HCT116 (cell line): ENCODE measurements around the gene VTI1B. TPM values are rescaled to one million over a fixed set of nuclear protein-coding genes. Genes with fewer than 3 reads are reported as not detected.

ENCODE experiments used
- ATAC-seq: fragments of 200-7000 bp; cut with Tn5 transposase; 2 replicates; pipeline ENCODE4 v1.9.1; 2020; ENCODE audit warnings: mild to moderate bottlenecking, moderate library complexity
- BruUV-seq: library from RNA; stranded (reverse); fragments of 400-500 nt; replicated peaks from 2 replicates; lab custom pipeline; 2021; lab: Mats Ljungman, UMichigan
- CTCF ChIA-PET: fragments of 300-600 bp; sonication (Branson Sonifier 250); formaldehyde crosslinking; loops from one replicate; lab custom pipeline; 2021; ENCODE audit warnings: antibody characterized with exemption; lab: Charles Lee
- POLR2A ChIA-PET: fragments of 300-600, 350-600 bp; sonication (Branson Sonifier 250); formaldehyde crosslinking; loops from one replicate; lab custom pipeline; 2021; ENCODE audit warnings: antibody characterized with exemption; lab: Charles Lee
- RAD21 ChIA-PET, 2 experiments: fragments of 300-600 bp; sonication (Branson Sonifier 250); formaldehyde crosslinking; loops; one replicate each; lab custom pipeline; 2023; ENCODE audit warnings: low total read pairs in 2 of 2; ENCODE audit not compliant: uncharacterized antibody in 2 of 2, unreplicated experiment in 2 of 2, low non-redundant PET in 1 of 2; lab: Charles Lee
- DNase-seq: peaks from one replicate; pipeline ENCODE4 v3.0.0-alpha.2; 2010; ENCODE audit warnings: low read depth, low spot score
- H2AFZ ChIP-seq: fragments of 200-600 bp; shearing (Covaris generic), sonication (generic); 2 replicates; pipeline ENCODE4 v1.6.1; 2017; ENCODE audit warnings: low read depth, mixed run types, mixed read lengths, antibody characterized with exemption, low read length; ENCODE audit not compliant: poor library complexity, severe bottlenecking
- H3K27ac ChIP-seq: 2 replicates; pipeline ENCODE4 v1.5.1; 2012; ENCODE audit warnings: low read depth, low read length
- H3K27me3 ChIP-seq: fragments of 200-600 bp; sonication (generic); 2 replicates; pipeline ENCODE4 v1.6.1; 2016; ENCODE audit warnings: mixed run types, low read length, mixed read lengths; ENCODE audit not compliant: insufficient read depth
- H3K36me3 ChIP-seq, 2 experiments: fragments of 200-500 bp in 1 of 2; fragments of 200-600 bp in 1 of 2; sonication (Bioruptor generic) in 1 of 2; sonication (generic) in 1 of 2; 2 replicates each; pipeline versions ENCODE4 v1.5.1 to v1.6.1; 2014 to 2016; ENCODE audit warnings: low read length in 2 of 2, inconsistent platforms in 1 of 2, mixed read lengths in 1 of 2, mixed run types in 1 of 2; ENCODE audit not compliant: insufficient read depth in 2 of 2, control insufficient read depth in 1 of 2
- H3K4me1 ChIP-seq, 2 experiments: fragments of 200-600 bp in 1 of 2; sonication (generic) in 1 of 2; 2 replicates each; pipeline versions ENCODE4 v1.5.1 to v1.6.1; 2012 to 2017; ENCODE audit warnings: low read length in 2 of 2, inconsistent platforms in 1 of 2, mild to moderate bottlenecking in 1 of 2, mixed read lengths in 1 of 2, mixed run types in 1 of 2, moderate library complexity in 1 of 2; ENCODE audit not compliant: insufficient read depth in 2 of 2, control insufficient read depth in 1 of 2
- H3K4me2 ChIP-seq: fragments of 200-600 bp; sonication (generic); 2 replicates; pipeline ENCODE4 v1.6.1; 2017; ENCODE audit warnings: mixed run types, low read length, mixed read lengths
- H3K4me3 ChIP-seq, 2 experiments: fragments of 200-600 bp in 1 of 2; sonication (generic) in 1 of 2; replicated peaks in 1 of 2; 2 replicates each; pipeline ENCODE4 v1.5.1; 2011 to 2016; ENCODE audit warnings: low read length in 2 of 2, control low read depth in 1 of 2, low read depth in 1 of 2, mild to moderate bottlenecking in 1 of 2, mixed read lengths in 1 of 2, mixed run types in 1 of 2
- H3K79me2 ChIP-seq: fragments of 200-600 bp; sonication (generic); 2 replicates; pipeline ENCODE4 v1.6.1; 2017; ENCODE audit warnings: mild to moderate bottlenecking, mixed run types, low read length, moderate library complexity, mixed read lengths; ENCODE audit not compliant: insufficient read depth
- H3K9ac ChIP-seq: fragments of 200-600 bp; sonication (generic); 2 replicates; pipeline ENCODE4 v1.6.1; 2016; ENCODE audit warnings: low read length, mixed read lengths
- H3K9me2 ChIP-seq: fragments of 200-600 bp; sonication (generic), shearing (Covaris generic); 2 replicates; pipeline ENCODE4 v1.6.1; 2017; ENCODE audit warnings: mixed run types, mild to moderate bottlenecking, moderate library complexity; ENCODE audit not compliant: insufficient read depth
- H3K9me3 ChIP-seq, 2 experiments: fragments of 200-500 bp in 1 of 2; fragments of 200-600 bp in 1 of 2; sonication (Bioruptor generic) in 1 of 2; sonication (generic) in 1 of 2; 2 replicates each; pipeline ENCODE4 v1.6.1; 2014 to 2017; ENCODE audit warnings: low read length in 2 of 2, mixed read lengths in 2 of 2, inconsistent platforms in 1 of 2, low read depth in 1 of 2, mild to moderate bottlenecking in 1 of 2, mixed run types in 1 of 2, moderate library complexity in 1 of 2; ENCODE audit not compliant: control insufficient read depth in 1 of 2, insufficient read depth in 1 of 2
- H4K20me1 ChIP-seq: fragments of 200-600 bp; sonication (generic), shearing (Covaris generic); 2 replicates; pipeline ENCODE4 v1.6.1; 2017; ENCODE audit warnings: mixed run types, mild to moderate bottlenecking, moderate library complexity; ENCODE audit not compliant: insufficient read depth
- ATF3 ChIP-seq: IDR thresholded peaks from 2 replicates; pipeline ENCODE4 v1.6.1; 2012
- CTCF ChIP-seq, 3 experiments: fragments of 200-600 bp in 1 of 3; sonication (generic) in 1 of 3; IDR thresholded peaks in 2 of 3; conservative IDR thresholded peaks in 1 of 3; 2 replicates each; pipeline ENCODE4 v1.5.1; 2012 to 2017; ENCODE audit warnings: low read depth in 2 of 3, low read length in 2 of 3, antibody characterized with exemption in 1 of 3, borderline replicate concordance in 1 of 3, control low read depth in 1 of 3, mild to moderate bottlenecking in 1 of 3, mixed read lengths in 1 of 3, mixed run types in 1 of 3, moderate library complexity in 1 of 3; ENCODE audit not compliant: insufficient read depth in 1 of 3
- EGR1 ChIP-seq: IDR thresholded peaks from 2 replicates; pipeline ENCODE4 v1.6.1; 2012; ENCODE audit warnings: low read depth
- JUND ChIP-seq: IDR thresholded peaks from 2 replicates; pipeline ENCODE4 v1.6.1; 2012
- POLR2A ChIP-seq: IDR thresholded peaks from 2 replicates; pipeline ENCODE4 v1.7.0; 2011; ENCODE audit warnings: borderline replicate concordance; ENCODE audit not compliant: insufficient read depth, insufficient read length; ENCODE audit errors: extremely low read depth
- POLR2AphosphoS5 ChIP-seq: IDR thresholded peaks from 2 replicates; pipeline ENCODE4 v1.6.1; 2011; ENCODE audit warnings: mild to moderate bottlenecking, low read depth, low read length, moderate library complexity
- REST ChIP-seq: IDR thresholded peaks from 2 replicates; pipeline ENCODE4 v1.6.1; 2012; ENCODE audit warnings: low read depth
- ZBTB33 ChIP-seq: IDR thresholded peaks from 2 replicates; pipeline ENCODE4 v1.6.1; 2011; ENCODE audit warnings: mild to moderate bottlenecking, low read length, moderate library complexity; ENCODE audit not compliant: insufficient replicate concordance; ENCODE audit errors: extremely low read depth
- ZNF274 ChIP-seq: fragments of 200-500 bp; sonication (Bioruptor generic); IDR thresholded peaks from 2 replicates; pipeline ENCODE4 v1.6.1; 2014; ENCODE audit warnings: mild to moderate bottlenecking, low read depth, low read length, inconsistent platforms
- intact Hi-C: fragments of 100-400 bp; cut with micrococcal nuclease; formaldehyde crosslinking; loops from 2 replicates; pipeline ENCODE4 v1.10.0; 2022
- total RNA-seq: library from RNA; stranded (reverse); gene quantifications from one replicate; pipeline ENCODE4 v1.2.1, GENCODE V29; 2021; ENCODE audit not compliant: unreplicated experiment

VTI1B gene
- total RNA-seq, 1 experiment from 2014 or later: 86.3 TPM

- H3K4me1 ChIP-seq: peaks cover 2 to 15% of the 10 kb centered on the region in 2 experiments
- peaks cover 0 to 2% of the 10 kb centered on the region in 2 experiments; a peak in 1 of 4 replicates for H3K36me3 ChIP-seq
- no peaks in the 10 kb centered on the region for H3K27me3 ChIP-seq
- H3K27ac ChIP-seq: no peak overlapping the region
- no peaks in the 10 kb centered on the region for H3K9me3 ChIP-seq
- H3K79me2 ChIP-seq: no peaks in the 10 kb centered on the region
- TF ChIP-seq REST (no peak), ZBTB33 (no peak), EGR1 (no peak), JUND (no peak), POLR2AphosphoS5 (no peak), ZNF274 (no peak), POLR2A (no peak), ATF3 (no peak), CTCF (IDR thresholded peaks at IDR 0.05 in 2 of 3, conservative IDR thresholded peaks at IDR 0.05 in 1 of 3; ENCODE audit: borderline replicate concordance in 1 of 3, insufficient read depth in 1 of 3, low read depth in 2 of 3, low read length in 2 of 3) (no peak)
- TF ChIP-seq, all 23 proteins: peak for 0
- Histone ChIP-seq H3K4me3 (no peak overlapping the region), H3K9me2 (no peaks in the 10 kb centered on the region), H4K20me1 (no peaks in the 10 kb centered on the region), H3K4me2 (peak overlapping the region; percentile 8; the same call in 1 of the 2 replicates), H2AFZ (no peak overlapping the region), H3K9ac (no peak overlapping the region)
- RAD21 ChIA-PET: no interaction called here
- CTCF ChIA-PET: no interaction called here
- DNase-seq (no peak), ATAC-seq (no peak; the same call in 1 of the 2 replicates)
- no TSS peak for BruUV-seq
- POLR2A ChIA-PET: interaction anchor here (0.6 to 1.2 kb wide), 2 partner anchors 22 to 43 kb away, joined by 4 read pairs; partner anchors contain the start of gene PIGH
- intact Hi-C loops: no loop called here
These were observed 30.7 kb downstream of the VTI1B start for GRCh38 chr14:67643713-67644112.
